ENCODE measurements around the gene KRT32.

KRT32 gene

GRCh38 chr17:41507315-41507880, 40.2 kb upstream of the KRT32 start:
- TF ChIP-seq CEBPB (IDR thresholded peaks at IDR 0.05) (no peak), USF1 (IDR thresholded peaks at IDR 0.05) (no peak), EGR1 (IDR thresholded peaks at IDR 0.05) (no peak), CREB1 (IDR thresholded peaks at IDR 0.05; ENCODE audit: low read depth) (no peak), FOXM1 (IDR thresholded peaks at IDR 0.05; ENCODE audit: borderline replicate concordance, low read depth) (no peak), TCF12 (IDR thresholded peaks at IDR 0.05; ENCODE audit: low read depth) (0 out of 2 replicates have a peak, but pooled peaks have one; percentile 42), TEAD4 (IDR thresholded peaks at IDR 0.05) (no peak), NFIC (IDR thresholded peaks at IDR 0.05) (0 out of 2 replicates have a peak, but pooled peaks have one; percentile 24), RAD21 (IDR thresholded peaks at IDR 0.05; ENCODE audit: low read depth) (no peak), YY1 (IDR thresholded peaks at IDR 0.05; ENCODE audit: low read depth) (0 out of 2 replicates have a peak, but pooled peaks have one; percentile 17), EP300 (IDR thresholded peaks at IDR 0.05; ENCODE audit: borderline replicate concordance) (0 out of 2 replicates have a peak, but pooled peaks have one; percentile 39)
- TF ChIP-seq, protein P1, sequence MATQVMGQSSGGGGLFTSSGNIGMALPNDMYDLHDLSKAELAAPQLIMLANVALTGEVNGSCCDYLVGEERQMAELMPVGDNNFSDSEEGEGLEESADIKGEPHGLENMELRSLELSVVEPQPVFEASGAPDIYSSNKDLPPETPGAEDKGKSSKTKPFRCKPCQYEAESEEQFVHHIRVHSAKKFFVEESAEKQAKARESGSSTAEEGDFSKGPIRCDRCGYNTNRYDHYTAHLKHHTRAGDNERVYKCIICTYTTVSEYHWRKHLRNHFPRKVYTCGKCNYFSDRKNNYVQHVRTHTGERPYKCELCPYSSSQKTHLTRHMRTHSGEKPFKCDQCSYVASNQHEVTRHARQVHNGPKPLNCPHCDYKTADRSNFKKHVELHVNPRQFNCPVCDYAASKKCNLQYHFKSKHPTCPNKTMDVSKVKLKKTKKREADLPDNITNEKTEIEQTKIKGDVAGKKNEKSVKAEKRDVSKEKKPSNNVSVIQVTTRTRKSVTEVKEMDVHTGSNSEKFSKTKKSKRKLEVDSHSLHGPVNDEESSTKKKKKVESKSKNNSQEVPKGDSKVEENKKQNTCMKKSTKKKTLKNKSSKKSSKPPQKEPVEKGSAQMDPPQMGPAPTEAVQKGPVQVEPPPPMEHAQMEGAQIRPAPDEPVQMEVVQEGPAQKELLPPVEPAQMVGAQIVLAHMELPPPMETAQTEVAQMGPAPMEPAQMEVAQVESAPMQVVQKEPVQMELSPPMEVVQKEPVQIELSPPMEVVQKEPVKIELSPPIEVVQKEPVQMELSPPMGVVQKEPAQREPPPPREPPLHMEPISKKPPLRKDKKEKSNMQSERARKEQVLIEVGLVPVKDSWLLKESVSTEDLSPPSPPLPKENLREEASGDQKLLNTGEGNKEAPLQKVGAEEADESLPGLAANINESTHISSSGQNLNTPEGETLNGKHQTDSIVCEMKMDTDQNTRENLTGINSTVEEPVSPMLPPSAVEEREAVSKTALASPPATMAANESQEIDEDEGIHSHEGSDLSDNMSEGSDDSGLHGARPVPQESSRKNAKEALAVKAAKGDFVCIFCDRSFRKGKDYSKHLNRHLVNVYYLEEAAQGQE (IDR thresholded peaks at IDR 0.05; ENCODE audit: low read depth) = no peak

GRCh38 chr17:41505809-41506767, 38.9 kb upstream of the KRT32 start:
- TF ChIP-seq, protein P1 (IDR thresholded peaks at IDR 0.05; ENCODE audit: low read depth) = no peak
- peak; percentile 15; the same call in 1 of the 2 replicates for TF ChIP-seq TCF12 (IDR thresholded peaks at IDR 0.05; ENCODE audit: low read depth)
- TF ChIP-seq TAF1 (IDR thresholded peaks at IDR 0.05; ENCODE audit: low read depth) = no peak
- peak; percentile 73; the same call in 1 of the 2 replicates for TF ChIP-seq EP300 (IDR thresholded peaks at IDR 0.05; ENCODE audit: borderline replicate concordance)
- TF ChIP-seq YY1 (IDR thresholded peaks at IDR 0.05; ENCODE audit: low read depth) = no peak
- 0 out of 2 replicates have a peak, but pooled peaks have one; percentile 28 for TF ChIP-seq FOXM1 (IDR thresholded peaks at IDR 0.05; ENCODE audit: borderline replicate concordance, low read depth)
- no peak for TF ChIP-seq RAD21 (IDR thresholded peaks at IDR 0.05; ENCODE audit: low read depth)
- peak; percentile 93 for TF ChIP-seq USF1 (IDR thresholded peaks at IDR 0.05)
- TF ChIP-seq CREB1 (IDR thresholded peaks at IDR 0.05; ENCODE audit: low read depth) = no peak
- no peak for TF ChIP-seq CEBPB (IDR thresholded peaks at IDR 0.05)
- no peak for TF ChIP-seq ZBTB7A (IDR thresholded peaks at IDR 0.05; ENCODE audit: low read depth)
- peak; percentile 94 for TF ChIP-seq TEAD4 (IDR thresholded peaks at IDR 0.05)
- peak; percentile 51; the same call in 1 of the 2 replicates for TF ChIP-seq MAX (IDR thresholded peaks at IDR 0.05)
- peak; percentile 7; the same call in 1 of the 2 replicates for TF ChIP-seq NFIC (IDR thresholded peaks at IDR 0.05)
- no peak for TF ChIP-seq EGR1 (IDR thresholded peaks at IDR 0.05)

- TF ChIP-seq EP300 (IDR thresholded peaks at IDR 0.05; ENCODE audit: borderline replicate concordance) (no peak), TEAD4 (IDR thresholded peaks at IDR 0.05) (no peak), TAF1 (IDR thresholded peaks at IDR 0.05; ENCODE audit: low read depth) (no peak), FOXM1 (IDR thresholded peaks at IDR 0.05; ENCODE audit: borderline replicate concordance, low read depth) (no peak), NFIC (IDR thresholded peaks at IDR 0.05) (no peak), ZBTB7A (IDR thresholded peaks at IDR 0.05; ENCODE audit: low read depth) (no peak), CEBPB (IDR thresholded peaks at IDR 0.05) (no peak), CREB1 (IDR thresholded peaks at IDR 0.05; ENCODE audit: low read depth) (no peak), YY1 (IDR thresholded peaks at IDR 0.05; ENCODE audit: low read depth) (no peak), TCF12 (IDR thresholded peaks at IDR 0.05; ENCODE audit: low read depth) (no peak), EGR1 (IDR thresholded peaks at IDR 0.05) (no peak)
- TF ChIP-seq, protein P1 (IDR thresholded peaks at IDR 0.05; ENCODE audit: low read depth) = no peak
Measured at GRCh38 chr17:41505007-41505808, 38.0 kb upstream of the KRT32 start, which contains the start of gene KRT13. KRT13 (minus strand) TSS chr17:41505612; CDS start chr17:41505550, 62 bp downstream.

All from Ishikawa (cell line).